ENCODE results near the gene GTPBP4. TPM values are rescaled to one million over a fixed set of nuclear protein-coding genes. Genes with fewer than 3 reads are reported as not detected.

The GTPBP4 gene
- total and polyA plus RNA-seq, 2 donors (not counting 1 experiment from before 2014, with no cell fraction given): 28.7 to 34.4 TPM

GRCh38 chr10:1044146-1044545, 55.9 kb downstream of the GTPBP4 start:
- Histone ChIP-seq H3K4me1 (ENCODE audit: control insufficient read depth, extremely low read depth, insufficient read depth, low read length) (no peaks in the 10 kb centered on the region), H3K36me3 (ENCODE audit: control insufficient read depth, insufficient read depth, low read length) (peaks cover 5% of the 10 kb centered on the region), H3K4me3 (replicated peaks in 1 of 4; ENCODE audit: control extremely low read depth in 1 of 4, insufficient read depth in 1 of 4, low read depth in 3 of 4, low read length in 4 of 4) (no peak overlapping the region), H3K9me3 (ENCODE audit: control insufficient read depth, insufficient read depth, low read depth, low read length) (no peaks in the 10 kb centered on the region), H3K79me2 (ENCODE audit: control insufficient read depth, insufficient read depth, low read length) (peaks cover 42% of the 10 kb centered on the region), H3K4me2 (ENCODE audit: extremely low read depth, insufficient read depth, low read length) (peak overlapping the region; percentile 32), H4K20me1 (ENCODE audit: control insufficient read depth, extremely low read depth, insufficient read depth, low read length) (peaks cover 1% of the 10 kb centered on the region), H3K27ac (ENCODE audit: insufficient read depth, low read length) (no peak overlapping the region), H3K27me3 (ENCODE audit: control insufficient read depth, insufficient read depth, low read length) (no peaks in the 10 kb centered on the region), H3K9ac (ENCODE audit: insufficient read depth, low read length) (no peak overlapping the region), H2AFZ (ENCODE audit: low read length) (no peak overlapping the region)
- no peak for TF ChIP-seq EZH2 (IDR thresholded peaks at IDR 0.05; ENCODE audit: low read length, missing control alignments)
- no peak for TF ChIP-seq CTCF (conservative IDR thresholded peaks at IDR 0.05 in 1 of 2, IDR thresholded peaks at IDR 0.05 in 1 of 2; ENCODE audit: low read depth in 1 of 2, low read length in 2 of 2)
- DNase-seq (ENCODE audit: low read depth in 2 of 2): no peak

GRCh38 chr10:1044964-1045363, 56.7 kb downstream of the GTPBP4 start:
- Histone ChIP-seq H3K4me1 (ENCODE audit: control insufficient read depth, extremely low read depth, insufficient read depth, low read length) (no peaks in the 10 kb centered on the region), H3K4me3 (replicated peaks in 1 of 4; ENCODE audit: control extremely low read depth in 1 of 4, insufficient read depth in 1 of 4, low read depth in 3 of 4, low read length in 4 of 4) (peak overlapping the region in 1 of 4 experiments; percentile 19), H3K9ac (ENCODE audit: insufficient read depth, low read length) (no peak overlapping the region), H3K27ac (ENCODE audit: insufficient read depth, low read length) (no peak overlapping the region), H3K36me3 (ENCODE audit: control insufficient read depth, insufficient read depth, low read length) (peaks cover 5% of the 10 kb centered on the region), H3K79me2 (ENCODE audit: control insufficient read depth, insufficient read depth, low read length) (peaks cover 42% of the 10 kb centered on the region), H4K20me1 (ENCODE audit: control insufficient read depth, extremely low read depth, insufficient read depth, low read length) (peaks cover 1% of the 10 kb centered on the region), H2AFZ (ENCODE audit: low read length) (no peak overlapping the region), H3K27me3 (ENCODE audit: control insufficient read depth, insufficient read depth, low read length) (no peaks in the 10 kb centered on the region), H3K4me2 (ENCODE audit: extremely low read depth, insufficient read depth, low read length) (no peak overlapping the region), H3K9me3 (ENCODE audit: control insufficient read depth, insufficient read depth, low read depth, low read length) (no peaks in the 10 kb centered on the region)
- no peak for DNase-seq (ENCODE audit: low read depth in 2 of 2)
- TF ChIP-seq CTCF (conservative IDR thresholded peaks at IDR 0.05 in 1 of 2, IDR thresholded peaks at IDR 0.05 in 1 of 2; ENCODE audit: low read depth in 1 of 2, low read length in 2 of 2) (no peak), EZH2 (IDR thresholded peaks at IDR 0.05; ENCODE audit: low read length, missing control alignments) (no peak)

GRCh38 chr10:1045415-1045814, 57.2 kb downstream of the GTPBP4 start:
- peak overlapping the region in 1 of 4 experiments; percentile 49 for H3K4me3 ChIP-seq (replicated peaks in 1 of 4; ENCODE audit: control extremely low read depth in 1 of 4, insufficient read depth in 1 of 4, low read depth in 3 of 4, low read length in 4 of 4)
- TF ChIP-seq CTCF (conservative IDR thresholded peaks at IDR 0.05 in 1 of 2, IDR thresholded peaks at IDR 0.05 in 1 of 2; ENCODE audit: low read depth in 1 of 2, low read length in 2 of 2): no peak
- TF ChIP-seq EZH2 (IDR thresholded peaks at IDR 0.05; ENCODE audit: low read length, missing control alignments): no peak
- no peak overlapping the region for H3K27ac ChIP-seq (ENCODE audit: insufficient read depth, low read length)
- H2AFZ ChIP-seq (ENCODE audit: low read length): no peak overlapping the region
- no peaks in the 10 kb centered on the region for H3K4me1 ChIP-seq (ENCODE audit: control insufficient read depth, extremely low read depth, insufficient read depth, low read length)
- H3K9me3 ChIP-seq (ENCODE audit: control insufficient read depth, insufficient read depth, low read depth, low read length): no peaks in the 10 kb centered on the region
- peak overlapping the region; percentile 26 for H3K4me2 ChIP-seq (ENCODE audit: extremely low read depth, insufficient read depth, low read length)
- DNase-seq (ENCODE audit: low read depth in 2 of 2): no peak
- H3K36me3 ChIP-seq (ENCODE audit: control insufficient read depth, insufficient read depth, low read length): peaks cover 3% of the 10 kb centered on the region
- no peaks in the 10 kb centered on the region for H3K27me3 ChIP-seq (ENCODE audit: control insufficient read depth, insufficient read depth, low read length)
- H3K79me2 ChIP-seq (ENCODE audit: control insufficient read depth, insufficient read depth, low read length): peaks cover 45% of the 10 kb centered on the region
- H3K9ac ChIP-seq (ENCODE audit: insufficient read depth, low read length): no peak overlapping the region
- peaks cover 1% of the 10 kb centered on the region for H4K20me1 ChIP-seq (ENCODE audit: control insufficient read depth, extremely low read depth, insufficient read depth, low read length)
